ENCODE measurements around the gene AKAP13.
"Not testable (repeated sequence)": the region's sequence is repeated elsewhere in the genome, so short reads cannot be mapped to it uniquely, and the experiment has no call there.

The AKAP13 gene

GRCh38 chr15:85350395-85350794 is 30.0 kb upstream of the AKAP13 start:
- FAIRE-seq, result no peak

- FAIRE-seq, result not testable (repeated sequence)
These were observed 28.9 kb upstream of the AKAP13 start for GRCh38 chr15:85351501-85351900.

GRCh38 chr15:85351965-85352364 is 28.4 kb upstream of the AKAP13 start:
- no peak for FAIRE-seq

GRCh38 chr15:85353516-85353915 is 26.9 kb upstream of the AKAP13 start:
- FAIRE-seq, result no peak

- no peak for FAIRE-seq
These were observed 25.9 kb upstream of the AKAP13 start for GRCh38 chr15:85354461-85354860.

GRCh38 chr15:85354948-85355347 is 25.5 kb upstream of the AKAP13 start:
- FAIRE-seq, result no peak

GRCh38 chr15:85356276-85356675 is 24.1 kb upstream of the AKAP13 start:
- no peak for FAIRE-seq

GRCh38 chr15:85361323-85361722 is 19.1 kb upstream of the AKAP13 start:
- no peak for FAIRE-seq

GRCh38 chr15:85362436-85363081 is 17.8 kb upstream of the AKAP13 start:
- FAIRE-seq, result no peak

- no peak for FAIRE-seq
These were observed 14.4 kb upstream of the AKAP13 start for GRCh38 chr15:85365980-85366379.

GRCh38 chr15:85367741-85368140 is 12.7 kb upstream of the AKAP13 start:
- no peak for FAIRE-seq

GRCh38 chr15:85374831-85375230 is 5.6 kb upstream of the AKAP13 start:
- no peak for FAIRE-seq

GRCh38 chr15:85377269-85377668 is 3.1 kb upstream of the AKAP13 start:
- no peak for FAIRE-seq

- FAIRE-seq, result no peak
These were observed 2.4 kb upstream of the AKAP13 start for GRCh38 chr15:85377986-85378385.

- no peak for FAIRE-seq
These were observed 836 bp upstream of the AKAP13 start for GRCh38 chr15:85379403-85380131.

GRCh38 chr15:85380812-85381642 is 624 bp downstream of the AKAP13 start:
- no peak for FAIRE-seq

GRCh38 chr15:85381850-85382751 is 1.7 kb downstream of the AKAP13 start:
- no peak for FAIRE-seq

GRCh38 chr15:85382942-85383341 is 2.5 kb downstream of the AKAP13 start:
- FAIRE-seq, result no peak

GRCh38 chr15:85383470-85384148 is 3.2 kb downstream of the AKAP13 start:
- FAIRE-seq, result no peak

- no peak for FAIRE-seq
These were observed 5.9 kb downstream of the AKAP13 start for GRCh38 chr15:85386261-85386660.

- FAIRE-seq, result no peak
These were observed 8.3 kb downstream of the AKAP13 start for GRCh38 chr15:85388566-85389305.

Data from colon (tissue), 2 donors.